ENCODE results near the gene MGRN1. TPM values are rescaled to one million over a fixed set of nuclear protein-coding genes. Genes with fewer than 3 reads are reported as not detected.

Gene MGRN1
- total and polyA plus RNA-seq, 2 of the 13 experiments (the other 11 are each of a cell fraction or from before 2014, with no cell fraction given) = 11.9 to 12.6 TPM

- TF ChIP-seq CCDC6 (CRISPR knock-in tag; IDR thresholded peaks at IDR 0.05) (0 out of 2 replicates have a peak, but pooled peaks have one; percentile 13), GFI1 (CRISPR knock-in tag; IDR thresholded peaks at IDR 0.05; ENCODE audit: borderline replicate concordance) (peak; percentile 71; the same call in 1 of the 2 replicates), ZKSCAN8 (CRISPR knock-in tag; IDR thresholded peaks at IDR 0.05; ENCODE audit: borderline replicate concordance) (0 out of 2 replicates have a peak, but pooled peaks have one; percentile 14), GTF2F1 (IDR thresholded peaks at IDR 0.05; ENCODE audit: low read length) (no peak), ZNF281 (CRISPR knock-in tag; IDR thresholded peaks at IDR 0.05; ENCODE audit: borderline replicate concordance) (no peak; the same call in 1 of the 2 replicates), ETV5 (CRISPR knock-in tag; IDR thresholded peaks at IDR 0.05; ENCODE audit: borderline replicate concordance) (0 out of 2 replicates have a peak, but pooled peaks have one; percentile 13), USF2 (IDR thresholded peaks at IDR 0.05; ENCODE audit: low read depth, low read length) (no peak), USF2 (CRISPR knock-in tag; IDR thresholded peaks at IDR 0.05; ENCODE audit: borderline replicate concordance) (no peak), HDAC1 (CRISPR knock-in tag; IDR thresholded peaks at IDR 0.05) (peak; percentile 58; the same call in 1 of the 2 replicates), ZNF280B (CRISPR knock-in tag; IDR thresholded peaks at IDR 0.05; ENCODE audit: borderline replicate concordance) (peak; percentile 74; the same call in 1 of the 2 replicates), ZNF235 (CRISPR knock-in tag; IDR thresholded peaks at IDR 0.05; ENCODE audit: borderline replicate concordance) (peak; percentile 53; the same call in 1 of the 2 replicates), ZNF350 (CRISPR knock-in tag; IDR thresholded peaks at IDR 0.05; ENCODE audit: borderline replicate concordance, low read depth) (peak; percentile 74), ZNF275 (CRISPR knock-in tag; IDR thresholded peaks at IDR 0.05; ENCODE audit: borderline replicate concordance) (peak; percentile 56; the same call in 1 of the 2 replicates), ZNF264 (CRISPR knock-in tag; IDR thresholded peaks at IDR 0.05) (peak; percentile 66), CBX5 (CRISPR knock-in tag; IDR thresholded peaks at IDR 0.05; ENCODE audit: borderline replicate concordance) (no peak), TAF1 (CRISPR knock-in tag; IDR thresholded peaks at IDR 0.05) (no peak; the same call in 1 of the 2 replicates)
Measured at GRCh38 chr16:4618645-4619418, 5.8 kb upstream of the MGRN1 start (continued).

Measured in HepG2 (cell line).